Endothelial cell of umbilical vein (primary cell): ENCODE data around the gene CDK9. TPM values are rescaled to one million over a fixed set of nuclear protein-coding genes. Genes with fewer than 3 reads are reported as not detected.

ENCODE experiments used
- BruUV-seq: library from RNA; stranded (reverse); fragments of 400-500 nt; replicated peaks from 2 replicates; lab custom pipeline; 2021; lab: Mats Ljungman, UMichigan
- CTCF ChIA-PET: fragments of 300-600, 350-600 bp; sonication (Branson Sonifier 250); formaldehyde crosslinking; loops from one replicate; lab custom pipeline; 2021; ENCODE audit warnings: antibody characterized with exemption, inconsistent platforms; lab: Charles Lee
- POLR2A ChIA-PET: fragments of 300-600, 350-600 bp; sonication (Branson Sonifier 250); formaldehyde crosslinking; loops from one replicate; lab custom pipeline; 2021; ENCODE audit warnings: antibody characterized with exemption, inconsistent platforms; lab: Charles Lee
- DNase-seq: peaks from one replicate; pipeline ENCODE4 v3.0.0-alpha.2; 2011; ENCODE audit warnings: low read depth, low spot score
- FAIRE-seq: peaks from 2 replicates; lab custom pipeline; 2011; peaks lifted over from hg19 to GRCh38; lab: Jason Lieb, UNC
- H2AFZ ChIP-seq: 2 replicates; pipeline ENCODE4 v1.6.0; 2012; ENCODE audit warnings: low read depth, low read length, control low read depth, inconsistent platforms
- H3K27ac ChIP-seq: 2 replicates; pipeline ENCODE4 v1.5.1; 2011; ENCODE audit warnings: low read depth, mild to moderate bottlenecking, control low read depth, low read length, moderate library complexity; ENCODE audit not compliant: insufficient read depth
- H3K27me3 ChIP-seq, 2 experiments: 2 replicates each; pipeline versions ENCODE4 v1.6.0 to v1.6.1; 2011; ENCODE audit warnings: low read length in 2 of 2, mixed read lengths in 1 of 2; ENCODE audit not compliant: control insufficient read depth in 2 of 2, insufficient read depth in 2 of 2
- H3K36me3 ChIP-seq, 2 experiments: 2 replicates in 1 of 2; 3 replicates in 1 of 2; pipeline ENCODE4 v1.5.1; 2011; ENCODE audit warnings: low read length in 2 of 2, mild to moderate bottlenecking in 1 of 2, moderate library complexity in 1 of 2; ENCODE audit not compliant: control insufficient read depth in 2 of 2, insufficient read depth in 2 of 2; ENCODE audit errors: extremely low read depth in 1 of 2
- H3K4me1 ChIP-seq: 3 replicates; pipeline ENCODE4 v1.5.1; 2011; ENCODE audit warnings: mild to moderate bottlenecking, low read length; ENCODE audit not compliant: control insufficient read depth, insufficient read depth; ENCODE audit errors: extremely low read depth
- H3K4me2 ChIP-seq: 2 replicates; pipeline ENCODE4 v1.6.1; 2011; ENCODE audit warnings: low read length, control low read depth, mixed read lengths; ENCODE audit not compliant: insufficient read depth
- H3K4me3 ChIP-seq, 3 experiments: fragments of 200-600 bp in 1 of 3; sonication (generic), shearing (Covaris generic) in 1 of 3; replicated peaks in 1 of 3; 2 replicates each; pipeline ENCODE4 v1.5.1; 2011 to 2016; ENCODE audit warnings: control low read depth in 3 of 3, low read length in 3 of 3, mild to moderate bottlenecking in 2 of 3, inconsistent platforms in 1 of 3, low read depth in 1 of 3, moderate library complexity in 1 of 3; ENCODE audit not compliant: insufficient read depth in 1 of 3
- H3K79me2 ChIP-seq: 2 replicates; pipeline ENCODE4 v1.6.0; 2012; ENCODE audit warnings: low read length, inconsistent platforms; ENCODE audit not compliant: control insufficient read depth, insufficient read depth
- H3K9ac ChIP-seq: replicated peaks from 2 replicates; pipeline ENCODE3; 2011; ENCODE audit warnings: low read length, control low read depth; ENCODE audit not compliant: insufficient read depth; ENCODE audit errors: extremely low read depth
- H3K9me1 ChIP-seq: replicated peaks from 3 replicates; pipeline ENCODE4 v1.6.0; 2011; ENCODE audit warnings: mild to moderate bottlenecking, low read length; ENCODE audit not compliant: control insufficient read depth, insufficient read depth; ENCODE audit errors: extremely low read depth
- H3K9me3 ChIP-seq: replicated peaks from 2 replicates; pipeline ENCODE4 v1.5.1; 2012; ENCODE audit warnings: low read length, inconsistent platforms; ENCODE audit not compliant: control insufficient read depth, insufficient read depth
- H4K20me1 ChIP-seq: replicated peaks from 2 replicates; pipeline ENCODE3; 2011; ENCODE audit warnings: mild to moderate bottlenecking, low read length; ENCODE audit not compliant: control insufficient read depth, insufficient read depth; ENCODE audit errors: extremely low read depth
- EZH2 ChIP-seq: IDR thresholded peaks from 2 replicates; pipeline ENCODE4 v1.6.1; 2012; ENCODE audit warnings: borderline replicate concordance, low read depth, mild to moderate bottlenecking, moderate library complexity, low read length, inconsistent platforms; ENCODE audit not compliant: severe bottlenecking
- FOS ChIP-seq: IDR thresholded peaks from 2 replicates; pipeline ENCODE4 v1.6.1; 2011; ENCODE audit warnings: mild to moderate bottlenecking, low read length, moderate library complexity, borderline replicate concordance; ENCODE audit not compliant: insufficient read depth
- GATA2 ChIP-seq: IDR thresholded peaks from 2 replicates; pipeline ENCODE4 v1.7.0; 2011; ENCODE audit warnings: low read depth, mild to moderate bottlenecking, moderate library complexity, mixed read lengths, low read length; ENCODE audit not compliant: insufficient read length, insufficient read depth
- JUN ChIP-seq: IDR thresholded peaks from 2 replicates; pipeline ENCODE4 v1.6.1; 2011; ENCODE audit warnings: borderline replicate concordance, low read depth; ENCODE audit not compliant: insufficient read length, insufficient read depth
- MYC ChIP-seq: IDR thresholded peaks from one replicate; pipeline ENCODE4 v1.6.1; 2011; ENCODE audit warnings: mild to moderate bottlenecking, low read depth, low read length
- POLR2A ChIP-seq: IDR thresholded peaks from 2 replicates; pipeline ENCODE4 v1.6.1; 2012; ENCODE audit warnings: low read depth, mild to moderate bottlenecking, control low read depth, low read length
- POLR2AphosphoS5 ChIP-seq: IDR thresholded peaks from 2 replicates; pipeline ENCODE4 v1.6.1; 2012; ENCODE audit warnings: low read depth, mild to moderate bottlenecking, control low read depth, low read length, moderate library complexity; ENCODE audit not compliant: insufficient read depth
- dilution Hi-C: fragments of 300-500 bp; cut with MboI; formaldehyde crosslinking; loops from one replicate; pipeline ENCODE4 v1.15.0; 2019; ENCODE audit warnings: low sequenced_read_pairs; ENCODE audit not compliant: extremely low pct_ligation_motif_present
- intact Hi-C: fragments of 100-400 bp; cut with micrococcal nuclease; formaldehyde crosslinking; loops from one replicate; pipeline ENCODE4 v1.10.0; 2022
- microRNA-seq: library from miRNA; unstranded; fragments of <30 nt; microRNA quantifications from one replicate; pipeline ENCODE4 v1.2.0, GENCODE V29; 2021; ENCODE audit warnings: borderline number of aligned reads, borderline replicate concordance
- polyA plus RNA-seq, 4 experiments: library from polyadenylated mRNA; depleted of rRNA in 3 of 4; stranded (reverse) in 3 of 4; unstranded in 1 of 4; fragments of >200 nt; gene quantifications; 2 replicates each; pipeline versions ENCODE4 v1.2.1 to v1.2.3, GENCODE V29; 2011 to 2012; ENCODE audit warnings: missing spikeins in 1 of 4
- small RNA-seq: library from RNA; depleted of rRNA; stranded (forward); fragments of <200 nt; gene quantifications from one replicate; pipeline ENCODE3, GENCODE V24; 2012; ENCODE audit warnings: low replicate concordance, low read depth; ENCODE audit not compliant: insufficient read depth, insufficient read length
- total RNA-seq: library from RNA; stranded (reverse); gene quantifications from 2 replicates; pipeline ENCODE4 v1.2.3, GENCODE V29; 2021
- TF ChIP-seq, protein P1 (sequence below), 2 donors: IDR thresholded peaks; 1 replicate in 1 of 2; 2 replicates in 1 of 2; pipeline ENCODE4 v1.5.1; 2011; ENCODE audit warnings: low read length in 2 of 2, mild to moderate bottlenecking in 2 of 2, moderate library complexity in 2 of 2, control low read depth in 1 of 2, inconsistent platforms in 1 of 2, low read depth in 1 of 2; ENCODE audit not compliant: insufficient read depth in 1 of 2; ENCODE audit errors: extremely low read depth in 1 of 2
- TF ChIP-seq, protein P2 (sequence below): IDR thresholded peaks from 2 replicates; pipeline ENCODE4 v1.6.1; 2011; ENCODE audit not compliant: insufficient read depth, insufficient read length

Gene CDK9
- total and polyA plus RNA-seq, 2 donors (not counting 3 experiments of a cell fraction or from before 2014, with no cell fraction given), result 92.2 to 124 TPM

DNA sequence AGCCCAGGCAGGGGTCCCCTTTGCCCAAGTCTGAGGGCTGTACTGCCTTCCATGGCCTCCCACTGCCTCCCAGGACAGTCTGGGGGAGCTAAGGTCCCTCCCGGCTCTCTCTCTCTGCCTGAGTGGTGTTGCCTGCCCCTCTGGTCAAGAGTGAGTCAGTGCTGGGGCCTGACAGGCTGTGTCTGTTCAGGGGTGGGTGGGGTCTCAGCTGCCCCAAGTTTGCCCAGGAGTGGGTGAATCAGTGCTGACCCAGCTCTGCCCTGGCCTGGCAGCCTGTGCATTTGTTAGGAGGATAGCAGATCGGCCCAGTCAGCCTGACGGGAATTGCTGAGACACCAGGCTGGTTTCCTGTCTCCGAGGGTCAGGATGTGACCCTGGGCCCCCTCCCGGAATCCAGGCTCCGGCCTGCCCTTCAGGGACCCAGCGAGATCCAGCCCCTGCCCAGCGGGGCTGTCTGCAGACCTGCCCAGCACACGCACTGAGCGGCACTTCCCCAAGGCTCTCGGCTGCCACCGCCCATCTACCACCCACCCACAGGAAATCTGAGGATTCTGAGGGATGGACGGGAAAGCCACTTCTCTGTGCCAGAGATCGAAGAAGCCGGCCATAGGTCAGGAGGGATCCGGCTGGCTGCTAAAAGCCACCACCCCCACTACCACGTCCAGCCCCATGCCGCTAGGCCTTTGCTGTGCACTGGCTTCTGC lies 52.7 kb downstream of the CDK9 start:
- no peak overlapping the region for H2AFZ ChIP-seq
- H3K79me2 ChIP-seq, result peaks cover 86% of the 10 kb centered on the region
- H4K20me1 ChIP-seq, result no peaks in the 10 kb centered on the region
- no peak overlapping the region for H3K4me3 ChIP-seq
- peak; percentile 94 for TF ChIP-seq POLR2AphosphoS5
- TF ChIP-seq POLR2A, result peak; percentile 76
- peak; percentile 23 for TF ChIP-seq MYC
- peak; percentile 96 for TF ChIP-seq FOS
- peak; percentile 60 for TF ChIP-seq JUN
- peak; percentile 47 for TF ChIP-seq GATA2
- TF ChIP-seq, protein P1, sequence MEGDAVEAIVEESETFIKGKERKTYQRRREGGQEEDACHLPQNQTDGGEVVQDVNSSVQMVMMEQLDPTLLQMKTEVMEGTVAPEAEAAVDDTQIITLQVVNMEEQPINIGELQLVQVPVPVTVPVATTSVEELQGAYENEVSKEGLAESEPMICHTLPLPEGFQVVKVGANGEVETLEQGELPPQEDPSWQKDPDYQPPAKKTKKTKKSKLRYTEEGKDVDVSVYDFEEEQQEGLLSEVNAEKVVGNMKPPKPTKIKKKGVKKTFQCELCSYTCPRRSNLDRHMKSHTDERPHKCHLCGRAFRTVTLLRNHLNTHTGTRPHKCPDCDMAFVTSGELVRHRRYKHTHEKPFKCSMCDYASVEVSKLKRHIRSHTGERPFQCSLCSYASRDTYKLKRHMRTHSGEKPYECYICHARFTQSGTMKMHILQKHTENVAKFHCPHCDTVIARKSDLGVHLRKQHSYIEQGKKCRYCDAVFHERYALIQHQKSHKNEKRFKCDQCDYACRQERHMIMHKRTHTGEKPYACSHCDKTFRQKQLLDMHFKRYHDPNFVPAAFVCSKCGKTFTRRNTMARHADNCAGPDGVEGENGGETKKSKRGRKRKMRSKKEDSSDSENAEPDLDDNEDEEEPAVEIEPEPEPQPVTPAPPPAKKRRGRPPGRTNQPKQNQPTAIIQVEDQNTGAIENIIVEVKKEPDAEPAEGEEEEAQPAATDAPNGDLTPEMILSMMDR (IDR thresholded peaks at IDR 0.05; ENCODE audit: extremely low read depth in 1 of 2, insufficient read depth in 1 of 2, low read depth in 1 of 2, low read length in 2 of 2), result no peak
- TF ChIP-seq EZH2, result no peak
- TF ChIP-seq, protein P2, sequence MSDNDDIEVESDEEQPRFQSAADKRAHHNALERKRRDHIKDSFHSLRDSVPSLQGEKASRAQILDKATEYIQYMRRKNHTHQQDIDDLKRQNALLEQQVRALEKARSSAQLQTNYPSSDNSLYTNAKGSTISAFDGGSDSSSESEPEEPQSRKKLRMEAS, result no peak
- ChIA-PET CTCF (interaction anchor here (0.7 to 6.7 kb wide), 8 partner anchors 9 to 104 kb away, joined by 3 to 42 read pairs (median 8); partner anchors contain the start of genes ENG and TOR2A), POLR2A (interaction anchor here (0.7 to 3.1 kb wide), 5 partner anchors 8 to 67 kb away, joined by 3 to 14 read pairs (median 4); partner anchors contain the start of gene ENG)
- H3K27me3 ChIP-seq, result no peaks in the 10 kb centered on the region
- peak; percentile 97 for DNase-seq
- peak overlapping the region; percentile 87 for H3K9ac ChIP-seq
- peak; percentile 100 for FAIRE-seq
- BruUV-seq, result no TSS peak
- H3K36me3 ChIP-seq, result peaks cover 25 to 30% of the 10 kb centered on the region in 2 experiments
- no peaks in the 10 kb centered on the region for H3K9me3 ChIP-seq
- H3K4me1 ChIP-seq, result peaks cover 74% of the 10 kb centered on the region
- dilution Hi-C loops, result no loop called here
- peak overlapping the region; percentile 51 for H3K4me2 ChIP-seq
- peak overlapping the region; percentile 99 for H3K27ac ChIP-seq
- no peaks in the 10 kb centered on the region for H3K9me1 ChIP-seq
- intact Hi-C loops, result loop anchor here (1.0 to 2.0 kb wide), 5 partner anchors 8 to 68 kb away; partner anchors contain the start of gene ENG

Small RNA genes lying within 50 kb of the gene (microRNA-seq; reads per million reads assigned to microRNA genes)
- gene MIR2861 (not detected), gene MIR3960 (not detected)

Small RNA genes lying within 50 kb of the gene (small RNA-seq; reads per million reads assigned to genes)
- gene RF00019, result not detected

Other genes starting within 250 kb of the CDK9 start
- gene STXBP1, start 173.8 kb upstream of the CDK9 start, total RNA-seq, result 50.5 and 51.3 TPM in 2 replicates
- 12.7 and 18.8 TPM in 2 replicates for gene STXBP1, start 173.8 kb upstream of the CDK9 start, polyA plus RNA-seq
- gene CFAP157, start 79.0 kb upstream of the CDK9 start, total RNA-seq, result not detected in 2 replicates
- 0.03 TPM in 1 of 2 replicates, not detected in the other for gene CFAP157, start 79.0 kb upstream of the CDK9 start, polyA plus RNA-seq
- gene PTRH1, start 70.4 kb upstream of the CDK9 start, total RNA-seq, result 19.6 and 25.1 TPM in 2 replicates
- 52.2 and 73.6 TPM in 2 replicates for gene PTRH1, start 70.4 kb upstream of the CDK9 start, polyA plus RNA-seq
- not detected in 2 replicates for gene TTC16, start 70.0 kb upstream of the CDK9 start, total RNA-seq
- gene TTC16, start 70.0 kb upstream of the CDK9 start, polyA plus RNA-seq, result not detected in 2 replicates
- gene TOR2A, start 50.7 kb upstream of the CDK9 start, total RNA-seq, result 17.1 and 19.3 TPM in 2 replicates
- 23.9 and 28.8 TPM in 2 replicates for gene TOR2A, start 50.7 kb upstream of the CDK9 start, polyA plus RNA-seq
- 95.0 and 102 TPM in 2 replicates for gene SH2D3C, start 7.4 kb upstream of the CDK9 start, total RNA-seq
- gene SH2D3C, start 7.4 kb upstream of the CDK9 start, polyA plus RNA-seq, result 173 and 218 TPM in 2 replicates
- 90.2 and 90.7 TPM in 2 replicates for gene FPGS, start 16.8 kb downstream of the CDK9 start, total RNA-seq
- 77.7 and 129 TPM in 2 replicates for gene FPGS, start 16.8 kb downstream of the CDK9 start, polyA plus RNA-seq
- gene ENG, start 68.6 kb downstream of the CDK9 start, total RNA-seq, result 688 and 728 TPM in 2 replicates
- gene ENG, start 68.6 kb downstream of the CDK9 start, polyA plus RNA-seq, result 338 and 355 TPM in 2 replicates
- gene AK1, start 91.6 kb downstream of the CDK9 start, total RNA-seq, result 113 and 115 TPM in 2 replicates
- gene AK1, start 91.6 kb downstream of the CDK9 start, polyA plus RNA-seq, result 148 and 157 TPM in 2 replicates
- 43.0 and 43.5 TPM in 2 replicates for gene ST6GALNAC6, start 113.6 kb downstream of the CDK9 start, total RNA-seq
- gene ST6GALNAC6, start 113.6 kb downstream of the CDK9 start, polyA plus RNA-seq, result 78.9 and 93.6 TPM in 2 replicates
- 38.1 and 45.9 TPM in 2 replicates for gene ST6GALNAC4, start 131.0 kb downstream of the CDK9 start, total RNA-seq
- 85.3 and 108 TPM in 2 replicates for gene ST6GALNAC4, start 131.0 kb downstream of the CDK9 start, polyA plus RNA-seq
- gene PIP5KL1, start 144.7 kb downstream of the CDK9 start, total RNA-seq, result 2.9 and 3.8 TPM in 2 replicates
- 1.5 and 2.3 TPM in 2 replicates for gene PIP5KL1, start 144.7 kb downstream of the CDK9 start, polyA plus RNA-seq
- 41.9 and 47.9 TPM in 2 replicates for gene DPM2, start 151.8 kb downstream of the CDK9 start, total RNA-seq
- gene DPM2, start 151.8 kb downstream of the CDK9 start, polyA plus RNA-seq, result 63.9 and 85.0 TPM in 2 replicates
- gene EEIG1, start 195.0 kb downstream of the CDK9 start, total RNA-seq, result 16.4 and 19.0 TPM in 2 replicates
- 8.4 and 13.5 TPM in 2 replicates for gene EEIG1, start 195.0 kb downstream of the CDK9 start, polyA plus RNA-seq